SK-N-SH (cell line): ENCODE measurements around the gene SEPTIN12. TPM values are rescaled to one million over a fixed set of nuclear protein-coding genes. Genes with fewer than 3 reads are reported as not detected.

Source experiments
- CTCF ChIA-PET: fragments of 300-600, 350-600 bp; formaldehyde crosslinking; extraction: SDS; loops from one replicate; lab custom pipeline; 2021; lab: Yijun Ruan, JAX
- POLR2A ChIA-PET: fragments of 350-600 bp; sonication (Branson Sonifier 250); formaldehyde crosslinking; extraction: SDS; loops from one replicate; lab custom pipeline; 2020; ENCODE audit warnings: antibody characterized with exemption, inconsistent platforms; lab: Yijun Ruan, JAX
- DNase-seq: peaks from one replicate; pipeline ENCODE4 v3.0.0; 2012
- H2AFZ ChIP-seq: fragments of 200-600 bp; sonication (generic); 2 replicates; pipeline ENCODE4 v1.8.1; 2016; ENCODE audit warnings: antibody characterized with exemption, mild to moderate bottlenecking, low read depth
- H3F3A ChIP-seq: fragments of 200-600 bp; sonication (generic); replicated peaks from 2 replicates; pipeline ENCODE3; 2016; ENCODE audit warnings: antibody characterized with exemption, mild to moderate bottlenecking; ENCODE audit not compliant: insufficient read depth
- H3K27ac ChIP-seq, 2 experiments: fragments of 200-500 bp in 1 of 2; fragments of 200-600 bp in 1 of 2; sonication (Bioruptor generic) in 1 of 2; sonication (generic), shearing (Covaris generic) in 1 of 2; 2 replicates each; pipeline versions ENCODE4 v1.5.1 to v1.6.1; 2014 to 2016; ENCODE audit warnings: low read depth in 2 of 2, inconsistent platforms in 1 of 2, low read length in 1 of 2, mild to moderate bottlenecking in 1 of 2, mixed read lengths in 1 of 2
- H3K27me3 ChIP-seq: fragments of 200-600 bp; sonication (generic), shearing (Covaris generic); 2 replicates; pipeline ENCODE4 v1.6.1; 2016; ENCODE audit warnings: mixed run types; ENCODE audit not compliant: insufficient read depth
- H3K36me3 ChIP-seq, 2 experiments: fragments of 200-500 bp in 1 of 2; fragments of 200-600 bp in 1 of 2; sonication (Bioruptor generic) in 1 of 2; sonication (generic) in 1 of 2; replicated peaks in 1 of 2; 2 replicates each; pipeline versions ENCODE3 to v1.5.1; 2014 to 2016; ENCODE audit warnings: low read length in 1 of 2, mild to moderate bottlenecking in 1 of 2; ENCODE audit not compliant: insufficient read depth in 2 of 2, control insufficient read depth in 1 of 2
- H3K4me1 ChIP-seq, 2 experiments: fragments of 200-500 bp in 1 of 2; fragments of 200-600 bp in 1 of 2; sonication (Bioruptor generic) in 1 of 2; sonication (generic), shearing (Covaris generic) in 1 of 2; 2 replicates each; pipeline versions ENCODE4 v1.5.1 to v1.6.1; 2014 to 2016; ENCODE audit warnings: low read depth in 1 of 2, low read length in 1 of 2, mixed run types in 1 of 2; ENCODE audit not compliant: insufficient read depth in 2 of 2, control insufficient read depth in 1 of 2
- H3K4me2 ChIP-seq: fragments of 200-600 bp; sonication (generic), shearing (Covaris generic); 2 replicates; pipeline ENCODE4 v1.6.1; 2017; ENCODE audit warnings: mixed run types
- H3K4me3 ChIP-seq, 2 experiments: fragments of 200-500 bp in 1 of 2; fragments of 200-600 bp in 1 of 2; sonication (Bioruptor generic) in 1 of 2; sonication (generic), shearing (Covaris generic) in 1 of 2; 2 replicates each; pipeline versions ENCODE4 v1.5.1 to v1.8.1; 2014 to 2016; ENCODE audit warnings: low read depth in 2 of 2, inconsistent platforms in 1 of 2, low read length in 1 of 2, mild to moderate bottlenecking in 1 of 2, mixed read lengths in 1 of 2, moderate library complexity in 1 of 2
- H3K79me2 ChIP-seq: fragments of 200-600 bp; sonication (generic); 2 replicates; pipeline ENCODE4 v1.8.1; 2017; ENCODE audit warnings: mild to moderate bottlenecking; ENCODE audit not compliant: insufficient read depth
- H3K9ac ChIP-seq: fragments of 200-600 bp; sonication (generic); 2 replicates; pipeline ENCODE4 v1.6.1; 2017; ENCODE audit warnings: mixed run types
- H3K9me2 ChIP-seq: fragments of 200-600 bp; sonication (generic); 2 replicates; pipeline ENCODE4 v1.6.1; 2017; ENCODE audit warnings: mixed run types
- H3K9me3 ChIP-seq: fragments of 200-600 bp; sonication (generic); 2 replicates; pipeline ENCODE4 v1.6.1; 2017; ENCODE audit warnings: mixed run types, mild to moderate bottlenecking, moderate library complexity
- H4K20me1 ChIP-seq: fragments of 200-600 bp; sonication (generic); 2 replicates; pipeline ENCODE4 v1.6.1; 2017; ENCODE audit warnings: mild to moderate bottlenecking, mixed run types; ENCODE audit not compliant: insufficient read depth
- CTCF ChIP-seq: fragments of 200-600 bp; sonication (generic); IDR thresholded peaks from 2 replicates; pipeline ENCODE4 v1.6.1; 2017; ENCODE audit warnings: antibody characterized with exemption, mild to moderate bottlenecking, moderate library complexity
- EP300 ChIP-seq, 2 experiments: IDR thresholded peaks; 2 replicates each; pipeline versions ENCODE4 v1.4.0 to v1.6.1; 2012; ENCODE audit warnings: borderline replicate concordance in 1 of 2, low read depth in 1 of 2, low read length in 1 of 2
- EZH2phosphoT487 ChIP-seq: fragments of 200-600 bp; sonication (generic); IDR thresholded peaks from 2 replicates; pipeline ENCODE4 v1.6.1; 2017; ENCODE audit warnings: low read depth, mixed run types, mild to moderate bottlenecking, antibody characterized with exemption, moderate library complexity, borderline replicate concordance
- FOSL2 ChIP-seq: IDR thresholded peaks from 2 replicates; pipeline ENCODE4 v1.4.0; 2012; ENCODE audit warnings: low read depth, mild to moderate bottlenecking, moderate library complexity, borderline replicate concordance
- GATA2 ChIP-seq: sonication (generic); formaldehyde crosslinking; IDR thresholded peaks from 2 replicates; pipeline ENCODE4 v1.5.0; 2020; ENCODE audit warnings: mild to moderate bottlenecking, missing genetic modification reagents
- IRF3 ChIP-seq: fragments of 150-350 bp; IDR thresholded peaks from 2 replicates; pipeline ENCODE4 v1.6.1; 2016; ENCODE audit warnings: mild to moderate bottlenecking, low read depth, low read length
- JUND ChIP-seq: IDR thresholded peaks from 2 replicates; pipeline ENCODE4 v1.4.0; 2012
- MAX ChIP-seq: IDR thresholded peaks from 2 replicates; pipeline ENCODE4 v1.4.0; 2012; ENCODE audit warnings: low read depth
- NFIC ChIP-seq: IDR thresholded peaks from 2 replicates; pipeline ENCODE4 v1.4.0; 2012; ENCODE audit warnings: borderline replicate concordance
- NRF1 ChIP-seq: IDR thresholded peaks from 2 replicates; pipeline ENCODE4 v1.6.1; 2012; ENCODE audit warnings: low read depth, mild to moderate bottlenecking, low read length
- RAD21 ChIP-seq: IDR thresholded peaks from 2 replicates; pipeline ENCODE4 v1.6.1; 2012; ENCODE audit warnings: mild to moderate bottlenecking, low read length
- RCOR1 ChIP-seq: fragments of 150-350 bp; IDR thresholded peaks from 2 replicates; pipeline ENCODE4 v1.6.1; 2017; ENCODE audit warnings: antibody characterized with exemption, low read length
- REST ChIP-seq: IDR thresholded peaks from 2 replicates; pipeline ENCODE4 v1.6.1; 2012; ENCODE audit warnings: mild to moderate bottlenecking, low read depth, low read length, moderate library complexity
- RFX5 ChIP-seq: IDR thresholded peaks from 2 replicates; pipeline ENCODE4 v1.6.1; 2012; ENCODE audit warnings: mild to moderate bottlenecking, improper control_type of control experiment, low read length
- TAF1 ChIP-seq: IDR thresholded peaks from 2 replicates; pipeline ENCODE4 v1.6.1; 2012; ENCODE audit warnings: low read depth, mild to moderate bottlenecking, low read length, moderate library complexity, borderline replicate concordance
- TCF12 ChIP-seq: IDR thresholded peaks from 2 replicates; pipeline ENCODE4 v1.4.0; 2012
- TEAD4 ChIP-seq: IDR thresholded peaks from 2 replicates; pipeline ENCODE4 v1.4.0; 2012; ENCODE audit warnings: mild to moderate bottlenecking, borderline replicate concordance; ENCODE audit not compliant: insufficient read depth
- YY1 ChIP-seq: IDR thresholded peaks from 2 replicates; pipeline ENCODE4 v1.4.0; 2012; ENCODE audit warnings: low read depth, mild to moderate bottlenecking
- WGBS: methylation state at CpG from one replicate; pipeline ENCODE4 v1.1.6; 2017; ENCODE audit warnings: low lambda C conversion rate; 5-methylcytosine and 5-hydroxymethylcytosine counted together
- polyA plus RNA-seq, 3 experiments: library from polyadenylated mRNA; depleted of rRNA; stranded (reverse); fragments of >200 nt; gene quantifications; 2 replicates each; pipeline ENCODE4 v1.2.3, GENCODE V29; 2012

Gene SEPTIN12
- polyA plus RNA-seq, 1 of the 3 experiments (the other 2 are of a cell fraction): 0.07 TPM

- no peaks in the 10 kb centered on the region for H3K9me2 ChIP-seq
- no peak overlapping the region for H3K4me3 ChIP-seq
- H3K9ac ChIP-seq: no peak overlapping the region
- CTCF ChIA-PET: no interaction called here
- DNase-seq: no peak
- H3K27ac ChIP-seq: no peak overlapping the region
- TF ChIP-seq RCOR1: no peak
- TF ChIP-seq EZH2phosphoT487: no peak
- TF ChIP-seq NRF1: no peak
- TF ChIP-seq RFX5: no peak
- TF ChIP-seq IRF3: no peak
- no peak for TF ChIP-seq YY1
- no peak for TF ChIP-seq FOSL2
- no peak for TF ChIP-seq JUND
- no peak for TF ChIP-seq NFIC
- no peak for TF ChIP-seq TEAD4
- no peak for TF ChIP-seq GATA2 (CRISPR knock-in tag)
- no peak for TF ChIP-seq MAX
- no peak for TF ChIP-seq TAF1
- no peak for TF ChIP-seq RAD21
- no peak for TF ChIP-seq REST
- TF ChIP-seq TCF12: no peak
- no peak for TF ChIP-seq CTCF
- TF ChIP-seq EP300 (IDR thresholded peaks at IDR 0.05; ENCODE audit: borderline replicate concordance in 1 of 2, low read depth in 1 of 2, low read length in 1 of 2): no peak
- POLR2A ChIA-PET: no interaction called here
- no peaks in the 10 kb centered on the region for H3K27me3 ChIP-seq
- no peak overlapping the region for H3K4me2 ChIP-seq
- no peak overlapping the region for H2AFZ ChIP-seq
- no peaks in the 10 kb centered on the region for H4K20me1 ChIP-seq
- H3F3A ChIP-seq: no peaks in the 10 kb centered on the region
- WGBS: 93% methylated on average over 13 of the region's 16 CpGs
- H3K9me3 ChIP-seq: no peaks in the 10 kb centered on the region
- no peaks in the 10 kb centered on the region for H3K36me3 ChIP-seq
- no peaks in the 10 kb centered on the region for H3K79me2 ChIP-seq
- H3K4me1 ChIP-seq: peaks cover 0 to 11% of the 10 kb centered on the region in 2 experiments; a peak in 1 of 4 replicates
Measured at GRCh38 chr16:4783951-4784336, 4.2 kb downstream of the SEPTIN12 start.
